ENCODE data around the gene TBC1D22A. TPM values are rescaled to one million over a fixed set of nuclear protein-coding genes. Genes with fewer than 3 reads are reported as not detected.

The TBC1D22A gene, protein sequence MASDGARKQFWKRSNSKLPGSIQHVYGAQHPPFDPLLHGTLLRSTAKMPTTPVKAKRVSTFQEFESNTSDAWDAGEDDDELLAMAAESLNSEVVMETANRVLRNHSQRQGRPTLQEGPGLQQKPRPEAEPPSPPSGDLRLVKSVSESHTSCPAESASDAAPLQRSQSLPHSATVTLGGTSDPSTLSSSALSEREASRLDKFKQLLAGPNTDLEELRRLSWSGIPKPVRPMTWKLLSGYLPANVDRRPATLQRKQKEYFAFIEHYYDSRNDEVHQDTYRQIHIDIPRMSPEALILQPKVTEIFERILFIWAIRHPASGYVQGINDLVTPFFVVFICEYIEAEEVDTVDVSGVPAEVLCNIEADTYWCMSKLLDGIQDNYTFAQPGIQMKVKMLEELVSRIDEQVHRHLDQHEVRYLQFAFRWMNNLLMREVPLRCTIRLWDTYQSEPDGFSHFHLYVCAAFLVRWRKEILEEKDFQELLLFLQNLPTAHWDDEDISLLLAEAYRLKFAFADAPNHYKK
- polyA plus RNA-seq = 1.6 and 2.9 TPM in 2 replicates

DNA sequence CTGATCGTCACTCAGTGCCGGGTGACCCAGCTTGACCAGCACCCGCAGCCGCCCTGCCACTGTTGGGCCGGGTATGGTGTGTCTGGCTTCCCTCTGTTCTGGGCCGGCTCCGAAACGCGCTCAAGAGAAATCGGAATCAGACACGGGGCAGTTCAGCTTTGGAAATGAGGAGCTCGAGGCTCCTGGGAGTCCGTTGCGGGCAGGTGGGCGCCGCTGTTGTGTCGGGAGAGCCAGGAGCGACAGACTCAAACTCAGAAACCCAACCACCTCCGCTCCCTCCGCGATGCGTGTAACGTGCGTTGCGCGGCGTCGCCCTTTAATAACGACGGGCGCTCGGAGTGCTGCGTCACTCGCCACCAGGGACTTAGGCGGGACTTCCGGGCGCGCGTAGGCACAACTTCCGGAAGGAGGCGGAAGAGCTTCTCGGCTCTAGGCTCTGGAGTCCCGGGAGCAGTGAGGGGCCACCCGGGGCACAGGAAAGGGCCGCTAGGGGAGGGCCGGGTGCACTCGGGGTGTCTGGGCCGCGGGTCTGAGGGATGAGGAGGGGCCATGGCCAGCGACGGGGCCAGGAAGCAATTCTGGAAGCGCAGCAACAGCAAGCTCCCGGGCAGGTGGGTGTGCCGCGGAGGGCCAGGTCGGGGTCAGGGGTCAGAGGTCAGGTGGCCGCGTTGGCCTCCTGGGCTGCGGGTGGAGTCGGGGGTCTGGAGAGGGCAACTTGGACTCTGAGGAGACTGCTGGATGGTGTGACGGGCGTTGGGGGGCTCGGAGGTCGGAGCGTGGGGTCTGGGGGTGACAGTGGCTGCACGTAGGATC is at the start of gene TBC1D22A:
Gene TBC1D22A, plus strand, starts transcription at position 413 of the 813 bp plus-strand sequence. Its CDS starts 137 bp downstream, at position 550.

GRCh38 chr22:46737976-46738646 is 24.3 kb upstream of the TBC1D22A start, which contains the start of gene CERK:
CERK (minus strand) TSS chr22:46738252; CDS start chr22:46738148, 104 bp downstream.

Other genes starting within 250 kb of the TBC1D22A start
- 0.07 and 0.13 TPM in 2 replicates for gene CELSR1, start 225.0 kb upstream of the TBC1D22A start, polyA plus RNA-seq
- gene GRAMD4, start 142.3 kb upstream of the TBC1D22A start, polyA plus RNA-seq = 1.9 and 2.9 TPM in 2 replicates
- gene CERK, start 24.4 kb upstream of the TBC1D22A start, polyA plus RNA-seq = 52.3 and 63.6 TPM in 2 replicates